CD4-positive, alpha-beta T cell treated with Interleukin-4 for 4 hours (primary cell): ENCODE measurements around the gene C12orf56.
A peak's percentile ranks its signal among the peaks of the same experiment; 100 is the strongest.

Experiments
- DNase-seq: peaks from one replicate; pipeline ENCODE4 v3.0.0-alpha.2; 2020

The C12orf56 gene, protein sequence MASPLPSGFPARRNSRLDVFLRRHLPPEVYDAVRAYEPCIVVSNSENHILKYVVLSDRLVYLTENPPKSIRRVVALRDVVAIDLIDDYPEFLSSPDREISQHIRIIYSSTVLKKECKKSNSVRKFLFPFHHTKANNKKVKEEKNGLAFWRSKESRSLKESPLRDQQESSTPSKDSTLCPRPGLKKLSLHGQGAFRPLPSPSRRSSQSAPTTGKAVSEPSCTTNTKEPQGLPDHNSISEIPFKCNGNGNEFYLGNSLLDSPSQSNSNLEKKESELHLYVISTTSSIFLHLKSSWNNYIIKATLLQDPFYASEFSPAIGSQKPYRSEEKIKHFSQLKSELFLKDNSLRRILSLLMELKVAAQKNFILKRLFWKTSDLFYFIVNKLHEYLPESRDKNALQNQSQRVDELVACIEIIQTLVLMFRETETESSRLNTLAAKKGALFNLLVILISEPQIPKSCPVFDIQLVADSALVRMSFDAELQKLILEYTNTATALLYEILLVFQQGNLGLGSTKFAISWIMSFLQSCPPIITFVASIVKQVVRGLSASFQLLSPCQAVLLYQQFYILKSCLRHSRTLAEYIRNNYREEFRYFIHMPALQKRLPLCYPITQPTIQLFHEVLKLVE

DNA sequence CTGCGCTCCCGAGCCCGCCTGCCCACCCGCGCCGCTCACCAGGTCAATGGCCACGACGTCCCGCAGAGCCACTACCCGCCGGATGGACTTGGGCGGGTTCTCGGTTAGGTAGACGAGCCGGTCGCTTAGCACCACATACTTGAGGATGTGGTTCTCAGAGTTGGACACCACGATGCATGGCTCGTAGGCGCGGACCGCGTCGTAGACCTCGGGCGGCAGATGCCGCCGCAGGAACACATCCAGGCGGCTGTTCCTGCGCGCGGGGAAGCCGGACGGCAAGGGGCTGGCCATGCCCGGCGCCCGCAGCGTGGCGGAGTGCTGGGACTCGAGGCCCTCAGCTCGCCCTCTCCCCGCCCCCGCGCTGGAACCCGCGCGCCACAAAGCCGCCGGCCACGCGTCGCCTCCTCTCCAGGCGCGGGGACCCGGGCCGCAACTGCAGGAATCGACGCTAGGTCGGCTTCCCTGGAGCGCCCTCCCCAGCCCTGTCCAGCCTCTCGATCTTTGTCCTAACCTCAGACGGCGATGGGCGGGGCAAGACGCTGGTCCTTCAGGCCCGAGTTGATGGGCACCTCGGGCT lies at the start of gene C12orf56:
TSS of gene C12orf56 (minus strand) at position 484 of the 577 bp plus-strand sequence. CDS start at position 291, 193 bp downstream.
- DNase-seq = no peak

DNA sequence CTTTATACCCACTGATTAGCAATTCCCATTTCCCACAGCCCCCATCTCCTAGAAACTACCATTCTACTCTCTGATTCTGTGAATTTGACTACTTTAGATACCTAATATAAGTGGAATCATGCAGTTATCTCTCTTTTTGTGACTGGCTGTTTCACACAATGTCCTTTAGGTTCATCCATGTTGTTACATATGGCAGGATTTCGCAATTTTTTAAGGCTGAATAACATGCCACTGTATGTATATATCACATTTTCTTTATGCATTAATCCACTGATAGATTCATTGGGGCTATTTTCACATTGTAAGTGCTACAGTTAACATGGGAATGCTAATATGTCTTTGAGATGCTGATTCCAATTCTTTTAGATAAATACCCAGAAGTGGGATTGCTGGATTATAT lies 49.5 kb upstream of the C12orf56 start:
- no peak for DNase-seq

DNA sequence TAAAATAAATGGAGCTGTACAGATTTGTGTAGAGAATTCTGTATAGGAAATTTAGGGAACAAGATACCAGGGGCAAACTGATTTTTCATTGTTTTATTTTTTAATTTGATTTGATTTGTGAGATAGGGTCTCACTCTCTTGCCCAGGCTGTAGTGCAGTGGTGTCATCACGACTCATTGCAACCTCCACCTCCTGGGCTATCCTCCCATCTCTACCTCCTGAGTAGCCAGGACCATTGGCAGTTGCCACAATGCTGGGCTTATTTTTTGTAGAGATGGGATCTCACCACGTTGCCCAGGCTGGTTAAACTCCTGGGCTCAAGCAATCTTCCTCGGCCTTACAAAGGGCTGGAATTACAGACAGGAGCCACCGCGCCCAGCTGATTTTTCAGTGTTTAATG lies 43.4 kb upstream of the C12orf56 start:
- DNase-seq = no peak

DNA sequence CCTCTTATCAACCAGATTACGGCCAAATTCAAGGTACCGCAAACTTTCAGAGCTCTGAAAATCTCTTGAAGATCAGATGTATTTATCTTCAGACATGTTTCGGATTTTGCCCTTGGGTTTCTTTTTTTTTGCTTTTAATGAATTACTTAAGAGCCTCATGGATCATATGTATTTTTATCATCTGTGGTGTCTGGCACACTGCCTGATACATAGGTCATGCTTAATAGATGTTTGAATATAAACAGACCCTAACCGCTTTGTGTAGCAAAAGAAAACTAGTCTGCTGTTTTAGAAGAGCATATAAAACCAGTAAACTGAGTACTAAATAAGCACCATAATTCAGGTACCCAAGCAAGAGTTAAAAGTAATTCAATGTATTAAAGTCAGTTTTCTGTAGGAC lies 41.2 kb upstream of the C12orf56 start:
- no peak for DNase-seq

DNA sequence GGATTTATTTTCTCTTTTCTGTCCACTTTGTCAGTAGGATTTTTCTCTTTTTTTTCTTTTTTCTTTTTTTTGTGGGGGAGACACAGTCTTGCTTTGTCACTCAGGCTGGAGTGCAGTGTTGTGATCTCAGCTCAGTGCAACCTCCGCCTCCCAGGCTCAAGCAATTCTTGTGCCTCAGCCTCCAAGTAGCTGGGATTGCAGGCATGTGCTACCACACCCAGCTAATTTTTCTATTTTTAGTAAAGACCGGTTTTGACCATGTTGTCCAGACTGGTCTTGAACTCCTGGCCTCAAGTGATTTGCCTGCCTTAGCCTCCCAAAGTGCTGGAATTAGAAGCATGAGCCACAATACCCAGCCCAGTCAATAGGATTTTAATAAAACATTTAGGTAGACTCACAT lies 40.3 kb upstream of the C12orf56 start:
- DNase-seq = no peak

DNA sequence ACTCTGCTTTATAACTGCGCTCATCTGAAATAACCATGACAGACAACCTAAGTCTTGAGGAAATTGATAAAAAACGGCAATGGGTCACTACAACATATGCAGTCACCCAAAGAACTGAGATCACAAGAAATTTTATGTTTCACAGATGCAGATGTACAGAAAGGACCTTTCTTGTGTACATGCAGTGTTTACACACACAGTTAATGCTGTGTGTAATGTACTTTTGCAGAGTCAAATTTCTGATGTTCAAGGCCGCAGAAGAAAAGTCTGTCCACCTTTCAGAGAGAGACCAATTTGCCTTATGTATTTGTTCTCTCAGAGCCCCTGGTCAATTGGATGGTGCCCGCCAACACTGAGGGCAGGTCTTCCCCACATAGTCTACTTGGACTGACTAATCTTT lies 38.4 kb upstream of the C12orf56 start:
- DNase-seq = no peak

DNA sequence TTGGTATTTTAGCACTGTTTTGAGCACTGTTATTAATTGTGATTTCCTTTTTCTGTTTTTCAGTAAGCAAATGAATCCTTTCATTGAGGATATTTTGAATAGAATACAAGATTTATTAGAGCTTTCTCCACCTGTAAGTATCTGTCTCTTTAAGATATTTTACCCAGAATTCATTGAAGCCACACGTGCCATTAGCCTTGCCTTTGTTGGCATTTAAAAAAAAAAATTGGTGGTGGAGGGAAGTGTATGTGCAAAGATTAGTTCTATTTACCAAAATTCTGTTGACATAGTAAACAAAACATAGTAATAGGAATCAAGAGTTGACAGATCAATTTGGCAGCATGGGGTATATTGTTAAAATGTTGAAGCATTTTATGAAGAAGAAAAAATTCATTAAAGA lies 37.4 kb upstream of the C12orf56 start:
- no peak for DNase-seq

DNA sequence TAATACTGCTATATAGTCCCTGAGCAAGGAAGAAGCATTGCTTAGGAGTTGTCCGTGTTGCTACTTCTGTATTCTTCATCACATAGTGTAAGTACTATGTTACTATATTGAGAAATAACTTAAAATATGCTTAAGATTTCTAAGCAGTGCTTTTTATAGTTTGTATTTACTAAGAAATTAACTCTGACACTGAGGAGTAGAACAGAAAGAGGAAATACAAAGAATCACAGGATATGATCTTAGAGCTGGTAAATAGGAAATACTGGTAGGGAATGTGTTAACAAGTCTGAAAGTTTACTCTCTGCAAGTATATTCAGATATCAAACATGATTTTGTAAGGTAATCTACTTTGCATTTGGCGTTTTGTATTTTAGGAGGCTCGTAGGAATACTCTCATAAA lies 29.1 kb upstream of the C12orf56 start:
- no peak for DNase-seq

DNA sequence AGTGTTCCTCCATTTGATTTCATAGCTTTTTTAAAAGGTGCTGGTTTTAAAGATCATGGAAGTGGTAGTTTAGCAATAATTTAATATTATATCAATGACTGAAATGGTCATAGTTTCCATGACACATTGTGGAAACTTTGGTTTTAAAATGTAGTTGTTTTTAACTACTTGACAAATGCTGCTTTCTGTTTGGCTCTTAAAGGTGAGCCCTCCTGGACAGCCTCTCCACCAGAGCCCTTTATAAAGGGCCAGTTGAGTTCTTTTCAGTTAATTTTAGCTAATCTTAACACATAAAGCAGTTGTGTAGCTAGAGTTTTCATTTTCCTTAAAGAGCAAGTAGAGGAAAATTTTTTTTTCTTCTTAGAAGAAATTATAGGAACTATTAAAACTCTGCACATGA lies 27.7 kb upstream of the C12orf56 start:
- no peak for DNase-seq

DNA sequence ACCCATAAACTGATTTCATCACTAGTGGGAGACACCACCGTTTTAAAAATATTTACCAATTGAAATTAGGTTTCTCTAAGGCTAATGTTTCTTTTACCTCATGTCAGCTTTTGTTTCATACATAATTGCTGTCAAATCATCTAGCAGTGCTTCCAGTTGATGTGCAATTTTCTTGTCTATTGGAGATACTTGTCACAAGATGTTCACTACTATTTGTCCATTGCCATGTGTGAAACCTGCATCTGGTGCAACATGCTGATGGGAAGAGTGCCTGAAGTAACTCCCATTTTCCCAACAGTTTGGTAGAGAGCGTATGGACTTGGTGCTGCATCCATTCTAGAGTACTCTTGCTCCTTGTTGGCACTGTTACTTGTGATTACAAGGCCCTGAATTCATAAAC lies 23.3 kb upstream of the C12orf56 start:
- no peak for DNase-seq

DNA sequence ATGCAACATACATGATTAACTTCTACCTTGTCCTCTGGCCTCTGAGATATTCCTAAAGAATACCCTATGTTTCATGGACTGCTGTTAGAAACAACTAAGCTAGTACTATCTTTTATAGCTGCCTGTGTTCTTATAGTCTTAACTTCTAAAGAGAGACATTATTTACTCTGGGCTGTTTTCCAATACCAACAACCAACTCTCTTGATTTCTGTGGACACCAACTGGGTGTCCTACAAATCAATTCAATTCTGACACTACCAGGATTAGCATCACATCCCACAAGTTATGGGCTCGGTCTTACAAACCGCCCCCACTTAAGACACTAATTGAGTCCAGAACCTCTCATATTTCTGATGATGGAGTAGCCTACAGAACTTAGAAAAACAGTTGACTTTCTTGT lies 21.9 kb upstream of the C12orf56 start:
- DNase-seq = no peak

DNA sequence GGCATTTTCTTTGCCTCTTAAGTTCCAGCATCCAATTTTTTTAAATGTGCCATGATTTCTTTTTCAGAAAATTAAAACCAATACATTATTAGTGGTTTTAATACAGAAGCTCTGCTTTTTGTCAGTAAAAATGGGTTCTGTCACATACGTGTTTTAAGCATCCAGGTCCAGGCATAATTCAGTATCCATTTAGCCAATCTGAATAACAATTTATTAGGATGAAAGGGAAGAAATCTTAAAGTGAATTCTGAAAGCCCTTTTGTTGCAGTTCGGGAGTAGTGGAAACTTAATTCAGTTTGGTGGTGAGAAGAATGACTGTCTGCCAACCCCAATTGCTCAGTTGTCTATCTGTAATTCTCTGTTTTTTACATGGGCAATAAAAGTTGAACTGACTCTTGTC lies 20.9 kb upstream of the C12orf56 start:
- DNase-seq = no peak

DNA sequence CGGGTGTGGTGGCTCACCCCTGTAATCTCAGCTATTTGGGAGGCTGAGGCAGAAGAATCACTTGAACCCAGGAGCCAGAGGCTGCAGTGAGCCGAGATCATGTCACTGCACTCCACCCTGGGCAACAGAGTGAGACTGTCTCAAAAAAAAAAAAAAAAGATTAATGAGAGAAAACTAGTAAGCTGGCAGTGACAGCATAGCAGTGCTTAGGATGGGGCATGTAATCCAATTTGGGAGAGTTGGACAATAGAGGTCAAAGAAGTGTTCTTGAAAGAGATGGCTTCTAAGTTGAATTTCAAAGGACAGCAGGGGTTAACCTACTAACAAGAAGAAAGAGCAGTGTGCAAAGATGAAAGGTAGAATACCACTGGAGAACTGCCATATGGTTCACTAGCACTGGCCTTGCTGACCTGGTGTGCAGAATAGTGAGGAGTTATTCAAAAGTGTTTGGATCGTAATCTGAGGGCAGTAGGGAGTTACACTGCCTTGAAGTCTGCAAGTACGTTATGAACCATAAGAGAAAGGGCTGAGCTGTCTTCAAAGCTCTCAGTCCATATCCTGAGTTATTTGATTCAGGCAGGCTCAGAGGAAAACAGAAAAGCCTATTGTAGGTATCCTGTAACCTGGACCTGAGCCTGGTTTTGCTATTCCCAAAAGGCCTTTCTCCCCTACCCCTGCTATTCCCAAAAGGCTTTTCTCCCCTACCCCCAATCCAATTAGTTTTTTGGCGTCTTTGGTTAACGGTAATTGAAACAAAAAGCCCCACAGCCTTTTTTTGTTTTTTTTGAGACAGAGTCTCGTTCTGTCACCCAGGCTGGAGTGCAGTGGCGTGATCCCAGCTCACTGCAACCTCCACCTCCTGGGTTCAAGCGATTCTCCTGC lies 17.0 kb upstream of the C12orf56 start:
- no peak for DNase-seq

DNA sequence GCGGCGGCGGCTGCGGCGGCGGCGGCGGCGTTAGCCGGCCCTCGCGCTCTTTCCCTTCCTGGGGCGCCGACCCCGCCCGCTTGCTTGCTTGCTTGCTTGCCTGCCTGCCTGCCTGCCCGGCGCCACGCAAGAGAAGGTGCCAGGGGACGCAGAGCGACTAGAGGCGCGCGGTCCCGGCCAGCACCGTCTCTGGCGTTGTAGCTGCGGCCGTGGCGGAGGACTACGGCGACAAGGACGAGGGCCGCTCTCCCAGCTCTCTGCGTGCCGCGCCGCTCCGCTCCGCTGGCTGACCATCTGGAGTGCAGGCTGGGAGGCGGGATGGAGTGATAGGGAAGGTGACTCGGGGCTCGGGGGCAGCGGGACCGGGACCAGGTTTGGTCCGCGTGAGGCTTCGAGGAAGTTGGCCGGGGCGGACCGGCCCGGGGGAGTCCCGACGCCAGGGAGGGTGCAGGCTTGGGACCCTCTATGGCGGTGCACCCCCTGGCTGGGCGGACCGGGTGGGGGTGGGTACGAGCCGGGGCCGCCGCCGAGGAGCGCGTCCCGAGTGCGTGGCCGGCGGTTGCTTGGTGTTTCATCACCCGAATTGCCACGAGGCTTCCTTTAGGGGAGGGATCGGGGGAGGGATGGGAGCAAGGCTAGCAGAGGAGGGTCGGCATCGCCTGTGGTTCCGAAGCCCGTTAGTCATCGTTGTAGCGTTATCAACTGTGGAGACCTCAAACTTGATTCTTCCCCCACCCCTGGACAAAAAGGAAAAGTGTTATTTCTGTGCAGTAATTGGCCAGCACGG lies 14.1 kb upstream of the C12orf56 start:
- DNase-seq = peak; percentile 51

DNA sequence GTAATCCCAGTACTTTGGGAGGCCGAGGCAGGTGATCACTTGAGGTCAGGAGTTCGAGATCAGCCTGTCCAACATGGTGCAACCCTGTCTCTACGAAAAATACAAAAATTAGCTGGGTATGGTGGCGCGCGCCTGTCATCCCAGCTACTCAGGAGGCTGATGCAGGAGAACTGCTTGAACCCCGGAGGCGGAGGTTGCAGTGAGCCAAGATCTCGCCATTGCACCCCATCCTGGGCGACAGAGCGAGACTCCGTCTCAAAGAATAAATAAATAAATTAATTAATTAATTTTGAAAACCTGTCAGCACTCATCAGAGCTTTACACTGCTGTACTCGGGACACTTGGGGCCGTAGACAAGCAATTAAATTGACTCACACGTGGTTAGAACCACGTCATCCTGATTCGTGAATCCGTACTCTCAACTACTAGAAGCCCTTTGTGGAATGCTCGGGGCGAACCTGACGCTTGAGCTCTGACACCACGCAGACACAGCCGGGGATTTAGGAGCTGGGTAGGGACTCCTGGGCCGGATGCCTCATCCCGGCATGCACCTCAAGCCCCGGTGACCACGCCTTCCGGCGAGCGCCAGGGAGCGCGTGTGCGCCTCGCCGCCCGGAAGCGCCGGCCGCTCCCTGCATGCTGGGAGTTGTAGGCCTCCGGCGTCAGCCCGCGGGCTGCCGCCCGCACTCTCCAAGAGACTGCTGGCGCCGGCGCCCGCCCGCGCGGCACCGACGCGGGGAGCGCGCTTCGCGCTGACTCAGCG lies 13.3 kb upstream of the C12orf56 start, which contains the start of gene XPOT:
TSS of gene XPOT (plus strand) at position 686 of the 763 bp plus-strand sequence. CDS start 5,644 bp downstream, outside the sequence.
- peak; percentile 95 for DNase-seq

DNA sequence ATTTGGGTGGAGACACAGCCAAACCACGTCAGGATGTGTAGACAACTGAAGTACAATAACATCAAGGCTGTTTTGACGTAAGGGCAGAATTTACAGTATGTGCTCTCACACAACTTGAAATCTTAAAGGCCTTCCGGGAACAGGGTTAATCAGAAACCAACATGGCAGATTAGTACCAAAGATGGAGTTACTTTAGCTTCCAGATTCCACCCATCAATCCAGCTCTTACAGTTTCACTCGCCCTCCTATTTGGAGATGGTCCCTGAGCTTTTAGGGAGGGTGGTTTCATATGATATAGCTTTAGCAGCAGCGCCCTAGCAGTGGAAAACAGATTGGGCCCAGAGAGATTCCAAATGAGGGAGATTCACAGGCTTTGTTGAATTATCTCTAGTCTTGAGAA lies 11.6 kb upstream of the C12orf56 start:
- DNase-seq = no peak

DNA sequence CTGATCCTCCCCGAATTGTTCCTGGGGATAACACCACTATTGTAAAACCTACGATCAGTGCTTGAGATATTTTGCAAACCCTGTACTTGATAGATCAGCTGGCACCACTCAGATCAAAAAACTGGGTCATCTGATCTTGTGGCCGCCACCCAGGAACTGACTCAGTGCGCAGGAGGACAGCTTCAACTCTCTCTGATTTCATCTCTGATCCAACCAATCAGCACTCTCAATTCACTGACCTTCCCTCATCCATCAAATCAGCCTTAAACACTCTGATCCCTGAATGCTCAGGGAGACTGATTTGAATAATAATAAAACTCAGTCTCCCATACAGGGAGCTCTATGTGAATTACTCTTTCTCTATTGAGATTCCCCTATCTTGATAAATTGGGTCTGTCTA lies 9.5 kb upstream of the C12orf56 start:
- DNase-seq = peak; percentile 67

DNA sequence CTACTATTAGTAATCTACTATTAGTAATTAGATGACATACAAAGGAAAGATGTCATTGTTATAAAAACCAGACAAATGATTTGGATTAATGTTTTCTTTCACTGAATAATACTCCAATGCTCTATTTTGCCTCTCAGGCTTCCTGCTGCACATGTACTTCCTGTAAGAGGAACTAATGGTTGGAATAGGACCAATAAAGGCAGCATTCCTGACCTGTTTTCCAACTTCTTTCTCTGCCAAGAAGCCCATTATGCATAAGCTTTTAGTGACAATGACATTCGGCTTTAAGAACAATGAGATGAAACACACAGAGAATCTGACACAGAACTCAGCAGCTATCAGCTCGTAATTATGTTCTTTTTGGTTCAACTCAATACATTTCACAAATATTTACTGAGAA lies 5.2 kb upstream of the C12orf56 start:
- DNase-seq = no peak

DNA sequence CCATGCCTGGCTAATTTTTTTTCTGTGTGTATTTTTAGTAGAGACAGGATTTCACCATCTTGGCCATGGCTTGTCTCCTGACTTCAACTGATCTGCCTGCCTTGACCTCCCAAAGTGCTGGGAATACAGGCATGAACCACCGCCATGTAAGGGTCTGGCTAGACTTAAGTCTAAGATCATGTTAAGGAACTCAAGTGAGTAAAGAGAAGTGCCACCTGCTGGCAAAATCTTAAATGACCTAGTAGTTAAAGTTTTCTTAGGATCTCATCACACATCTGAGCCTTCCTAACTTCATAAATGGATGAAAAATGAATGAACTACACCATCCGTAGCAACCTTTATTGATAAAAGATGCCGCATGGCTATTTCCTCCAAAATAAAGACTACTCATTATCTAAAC lies 1.7 kb upstream of the C12orf56 start:
- DNase-seq = peak; percentile 47

DNA sequence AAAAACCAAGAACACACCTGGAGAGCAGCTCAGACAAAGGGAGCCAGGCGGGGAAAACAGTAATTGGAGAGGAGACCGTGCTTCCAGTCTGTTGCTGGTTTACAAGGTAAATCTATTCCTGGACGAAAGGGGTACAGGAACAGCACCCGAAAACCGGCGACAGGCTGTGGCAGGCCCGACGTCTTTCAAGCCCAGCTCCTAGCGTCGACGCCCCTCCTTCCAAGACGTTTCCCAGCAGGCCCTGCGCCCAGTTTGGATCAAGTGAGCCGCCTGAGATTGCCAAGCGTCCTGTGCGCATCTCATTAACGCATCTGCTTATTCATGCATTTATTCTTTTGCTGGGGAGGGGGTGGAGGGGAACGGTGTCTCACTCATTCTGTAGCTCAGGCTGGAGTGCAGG lies 1.4 kb downstream of the C12orf56 start:
- DNase-seq = no peak

DNA sequence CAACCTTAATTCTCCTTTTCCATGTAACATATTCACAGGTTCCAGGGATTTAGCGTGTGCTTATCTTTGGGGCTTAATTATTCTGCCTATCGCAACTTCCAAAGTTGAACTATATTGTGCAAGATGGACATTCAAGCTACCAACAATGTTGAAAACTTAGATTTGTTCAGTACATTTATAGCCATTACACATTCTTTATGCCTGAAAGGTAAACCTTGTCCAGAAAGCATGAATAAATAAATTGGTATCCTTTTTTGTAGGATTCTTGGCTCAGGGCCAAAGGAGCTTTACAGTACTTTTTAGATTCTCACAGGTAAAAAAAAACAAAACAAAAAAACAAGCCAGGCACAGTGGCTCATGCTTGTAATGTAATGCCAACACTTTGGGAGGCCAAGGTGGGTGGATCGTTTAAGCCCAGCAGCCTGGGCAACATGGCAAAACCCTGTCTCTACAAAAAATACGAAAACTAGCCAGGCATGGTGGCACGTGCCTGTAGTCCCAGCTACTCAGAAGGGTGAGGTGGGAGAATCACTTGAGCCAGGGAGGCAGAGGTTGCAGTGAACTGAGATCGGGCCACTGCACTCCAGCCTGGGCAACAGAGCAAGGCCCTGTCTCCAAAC lies 3.3 kb downstream of the C12orf56 start:
- DNase-seq = no peak
